Mucosa of gallbladder (tissue), 1 donor: ENCODE results near the gene RORB. TPM values are rescaled to one million over a fixed set of nuclear protein-coding genes. Genes with fewer than 3 reads are reported as not detected.
"Not testable (repeated sequence)": the region's sequence is repeated elsewhere in the genome, so short reads cannot be mapped to it uniquely, and the experiment has no call there.

Experiments
- DNase-seq: peaks from one replicate; pipeline ENCODE4 v3.0.0-alpha.2; 2020; ENCODE audit warnings: low spot score
- total RNA-seq: library from RNA; stranded (reverse); gene quantifications from one replicate; pipeline ENCODE4 v1.2.1, GENCODE V29; 2021
- donor health status: DM: no; HTN: no; CAD: no.

Gene RORB
- total RNA-seq, 1 donor from 2014 or later, result 6.5 TPM

DNA sequence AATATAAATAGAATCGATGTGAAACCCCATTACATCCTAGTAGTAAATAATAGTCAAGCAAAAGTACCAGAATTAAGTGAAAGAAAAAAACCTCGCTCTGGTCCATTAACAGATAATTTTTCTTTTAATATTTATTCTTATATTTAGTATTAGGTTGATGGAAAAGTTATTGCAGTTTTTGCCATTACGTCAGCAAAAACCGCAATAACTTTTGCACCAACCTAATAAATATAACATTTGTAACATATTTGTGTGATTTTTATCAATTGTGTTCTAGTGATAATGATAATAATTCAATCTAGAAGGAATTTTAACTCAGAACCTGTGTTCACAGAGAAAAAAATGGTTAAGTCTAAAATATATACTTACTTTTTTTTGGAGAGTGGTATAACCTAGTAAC, 16.1 kb downstream of the RORB start:
- DNase-seq, result no peak

DNA sequence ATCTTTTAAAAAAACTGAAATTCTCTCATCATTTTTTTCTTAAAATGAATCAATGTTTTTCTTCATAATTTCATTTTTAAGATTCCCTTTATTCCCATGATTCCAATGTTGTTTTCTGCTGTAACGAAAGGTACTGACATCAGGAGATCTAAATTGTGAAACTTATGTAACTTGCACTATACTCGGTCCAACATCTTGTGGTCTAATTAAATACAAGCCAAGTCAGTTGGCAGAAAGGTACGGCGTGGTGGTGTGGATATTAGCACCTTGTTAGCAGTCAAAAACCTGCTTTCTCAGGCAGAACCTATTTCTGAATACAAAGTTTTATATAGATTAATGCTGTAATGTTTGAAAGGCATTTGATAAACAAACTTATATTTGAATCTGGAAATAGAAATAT, 20.1 kb downstream of the RORB start:
- DNase-seq, result no peak

DNA sequence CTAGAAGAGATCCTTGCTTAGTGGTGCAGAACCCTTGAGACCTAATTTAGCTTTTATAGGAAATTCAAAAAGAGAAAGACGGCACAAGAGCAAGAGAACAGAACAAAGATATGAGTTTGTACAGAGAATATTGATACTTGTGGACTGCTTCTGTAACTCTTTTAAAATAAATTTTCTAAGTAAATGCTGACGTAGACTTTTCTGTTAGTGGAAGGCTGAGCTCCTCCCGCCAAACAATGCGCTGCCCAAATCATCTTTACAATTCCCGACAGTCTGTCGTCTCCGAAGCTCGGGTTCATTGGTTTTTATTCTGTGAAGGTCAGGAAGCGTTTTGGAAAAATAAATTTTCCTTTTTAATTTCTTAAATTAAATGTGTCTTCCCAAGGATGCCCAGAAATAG, 22.3 kb downstream of the RORB start:
- DNase-seq, result no peak

DNA sequence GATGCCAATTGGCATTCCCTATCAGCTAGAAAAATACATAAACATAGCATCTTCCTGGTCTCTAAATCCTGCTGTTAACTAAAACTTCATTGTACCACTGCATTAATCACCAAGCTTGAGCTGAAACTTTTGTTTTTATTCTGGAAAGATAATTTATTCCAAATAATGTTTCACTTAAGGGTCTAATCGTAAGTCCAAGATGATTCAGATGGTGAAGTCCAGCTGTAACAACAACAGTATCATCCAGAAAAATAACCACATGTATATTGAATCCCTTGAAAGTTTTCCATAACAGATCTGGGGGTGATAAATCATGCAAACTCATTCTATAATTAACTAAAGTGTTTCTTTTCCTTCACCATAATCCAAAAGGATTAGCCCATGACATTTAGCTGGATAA, 23.9 kb downstream of the RORB start:
- DNase-seq, result no peak

DNA sequence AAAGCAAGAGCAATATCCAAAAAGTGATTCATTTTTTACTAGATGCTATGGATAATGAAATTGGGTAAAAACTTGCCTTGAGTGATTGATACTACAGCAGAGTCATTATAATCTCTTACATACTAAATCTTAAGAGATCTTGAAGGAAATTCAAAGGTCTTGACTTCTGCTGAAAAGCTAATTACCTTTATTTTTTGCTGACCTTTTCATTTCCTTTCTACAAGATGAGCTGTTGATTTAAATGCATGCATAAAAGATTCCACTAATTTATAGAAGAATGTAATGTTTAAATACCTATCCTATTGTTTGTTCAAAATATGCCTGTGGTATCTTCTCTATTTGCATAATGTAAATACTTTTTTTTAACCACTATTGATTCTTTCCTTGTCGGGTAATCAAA, 27.2 kb downstream of the RORB start:
- DNase-seq, result no peak

DNA sequence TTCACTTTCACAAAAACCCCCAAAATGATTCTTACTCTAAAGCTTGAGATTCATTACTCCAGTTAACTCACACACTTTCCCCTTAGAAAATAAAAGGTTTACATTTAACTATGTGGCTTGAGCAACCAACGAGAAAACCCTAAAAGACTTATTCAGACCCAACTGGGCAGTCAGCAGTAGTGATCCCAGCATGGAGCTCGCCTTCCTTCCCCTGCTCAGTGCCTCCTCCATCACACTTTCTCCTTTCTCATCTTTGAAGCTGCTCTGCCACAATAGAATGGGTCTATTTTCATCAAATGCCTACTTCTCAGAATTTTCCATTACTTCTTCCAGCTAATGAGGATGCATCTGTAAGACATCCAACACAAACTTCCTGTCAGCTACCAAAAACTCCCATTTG, 29.1 kb downstream of the RORB start:
- no peak for DNase-seq

DNA sequence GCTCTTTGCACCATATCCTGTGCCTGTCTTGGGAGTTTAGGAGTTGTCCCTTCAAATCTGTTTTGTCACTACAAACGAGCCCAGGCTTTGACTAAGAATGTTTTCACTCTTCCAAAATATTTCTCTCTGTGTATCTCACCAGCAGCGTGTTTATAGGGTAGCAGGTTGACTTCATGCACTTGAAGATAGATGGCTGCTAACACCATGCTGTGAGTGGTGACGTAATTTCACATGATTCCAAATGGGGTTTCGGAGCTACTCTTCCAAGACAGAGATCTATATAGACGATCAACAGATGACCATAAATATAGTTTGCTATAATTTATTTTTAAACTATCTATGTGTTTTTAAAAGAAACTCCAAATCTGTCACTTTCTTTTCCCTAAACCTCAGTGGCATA, 30.6 kb downstream of the RORB start:
- DNase-seq, result no peak

DNA sequence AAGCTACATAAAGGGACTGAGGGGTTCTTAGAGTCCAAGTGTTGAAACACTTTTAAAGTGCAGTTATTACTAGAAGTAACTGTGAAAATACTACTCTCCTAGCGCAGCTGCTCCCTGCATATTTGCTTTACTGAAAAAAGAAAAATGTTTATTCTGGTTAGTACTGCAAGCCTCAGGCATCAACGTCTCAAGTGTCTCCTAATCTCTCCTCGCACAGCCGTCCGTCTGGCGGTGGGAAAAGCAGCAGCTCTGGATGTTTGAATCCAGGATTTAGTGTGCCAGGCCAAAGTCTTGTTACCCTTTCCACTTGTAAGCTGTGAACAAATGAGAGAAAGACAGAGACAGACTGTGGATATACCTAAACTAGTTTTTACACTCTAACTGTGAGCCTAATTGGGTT, 31.1 kb downstream of the RORB start:
- DNase-seq, result no peak

DNA sequence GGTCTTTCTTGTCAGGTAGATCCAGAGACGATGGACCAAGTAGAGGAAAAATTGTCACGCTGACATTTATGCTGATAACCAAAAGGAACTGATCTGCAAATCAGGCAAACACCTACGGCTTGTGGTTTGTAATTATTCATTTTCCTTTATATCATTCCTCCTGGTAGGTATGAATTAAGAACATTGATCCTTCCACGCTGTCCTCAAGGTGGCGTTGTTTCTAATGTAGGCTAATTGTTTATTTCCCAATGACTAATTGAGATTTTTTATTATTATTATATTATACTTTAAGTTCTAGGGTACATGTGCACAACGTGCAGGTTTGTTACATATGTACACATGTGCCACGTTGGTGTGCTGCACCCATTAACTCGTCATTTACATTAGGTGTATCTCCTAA, 33.3 kb downstream of the RORB start:
- not testable (repeated sequence) for DNase-seq

DNA sequence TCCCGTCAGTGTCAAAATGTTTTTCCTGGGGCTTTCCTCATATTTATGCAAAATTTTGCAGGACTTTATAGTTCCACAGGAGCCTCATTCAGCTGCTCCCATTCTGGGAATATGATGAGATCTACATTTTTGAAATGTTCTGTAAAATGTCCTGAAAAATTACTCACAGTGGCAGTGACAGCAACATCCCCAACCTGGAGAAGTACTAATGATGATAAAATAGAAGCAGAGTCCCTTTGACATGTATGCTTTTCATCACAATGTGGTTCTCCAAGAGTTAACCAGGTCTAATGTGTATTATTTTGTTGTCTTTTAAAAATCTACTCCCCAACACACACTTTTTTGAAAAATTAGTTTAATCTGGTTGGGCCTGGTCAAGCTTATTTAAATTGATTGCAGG, 36.1 kb downstream of the RORB start:
- DNase-seq, result no peak

DNA sequence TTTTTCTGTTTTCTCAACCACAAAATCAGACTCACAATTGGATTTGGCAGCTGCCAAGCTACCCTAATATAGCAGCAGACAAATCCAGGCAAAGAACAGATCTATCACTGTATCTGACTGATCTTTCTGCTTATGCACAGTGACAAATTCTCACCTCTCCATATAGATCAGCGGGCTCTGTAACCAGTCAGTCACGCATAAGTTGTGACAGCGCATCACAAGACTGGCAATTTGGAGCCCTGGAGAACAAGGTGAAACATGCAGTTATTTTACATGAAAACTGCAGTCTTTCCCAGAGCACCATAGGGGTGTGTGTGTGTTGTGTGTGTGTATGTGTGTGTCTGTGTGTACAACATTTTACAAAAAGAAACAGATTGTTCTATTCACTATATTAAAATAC, 37.7 kb downstream of the RORB start:
- DNase-seq, result no peak

DNA sequence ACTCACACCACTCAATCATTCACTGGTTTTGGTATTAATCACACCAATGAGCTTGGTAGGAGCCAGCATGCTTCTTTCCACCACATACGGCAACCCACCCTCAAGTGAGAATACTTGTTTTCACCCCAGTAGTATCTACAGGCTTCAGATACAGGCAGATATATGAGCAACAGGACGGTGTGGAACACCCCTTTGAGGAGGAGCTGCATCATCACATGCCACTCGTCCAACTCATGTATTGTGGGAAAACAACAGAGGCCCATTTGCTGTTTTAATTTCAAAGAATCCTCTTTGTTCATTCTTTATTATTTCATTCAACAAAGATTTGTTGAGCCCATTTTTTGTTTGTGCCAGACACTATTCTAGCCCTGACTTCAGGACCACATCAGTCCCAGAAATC, 46.0 kb downstream of the RORB start:
- DNase-seq, result no peak

DNA sequence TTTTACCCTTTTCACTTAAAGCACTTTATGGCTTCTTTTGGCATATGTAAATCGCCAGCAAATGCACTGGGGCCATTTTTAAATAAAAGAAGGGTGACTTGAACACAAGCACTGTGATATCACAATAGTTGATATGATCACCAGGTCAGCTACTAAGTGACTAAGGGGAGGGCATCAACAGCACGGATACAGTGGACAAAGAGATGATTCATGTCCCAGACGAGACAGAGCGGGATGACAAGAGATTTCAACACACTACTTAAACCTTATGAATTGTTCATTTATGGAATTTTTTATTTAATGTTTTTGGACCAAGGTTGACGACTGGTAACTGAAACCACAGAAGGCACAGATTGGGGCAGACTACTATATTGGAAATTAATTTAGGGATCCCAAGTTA, 54.1 kb downstream of the RORB start:
- DNase-seq, result no peak

DNA sequence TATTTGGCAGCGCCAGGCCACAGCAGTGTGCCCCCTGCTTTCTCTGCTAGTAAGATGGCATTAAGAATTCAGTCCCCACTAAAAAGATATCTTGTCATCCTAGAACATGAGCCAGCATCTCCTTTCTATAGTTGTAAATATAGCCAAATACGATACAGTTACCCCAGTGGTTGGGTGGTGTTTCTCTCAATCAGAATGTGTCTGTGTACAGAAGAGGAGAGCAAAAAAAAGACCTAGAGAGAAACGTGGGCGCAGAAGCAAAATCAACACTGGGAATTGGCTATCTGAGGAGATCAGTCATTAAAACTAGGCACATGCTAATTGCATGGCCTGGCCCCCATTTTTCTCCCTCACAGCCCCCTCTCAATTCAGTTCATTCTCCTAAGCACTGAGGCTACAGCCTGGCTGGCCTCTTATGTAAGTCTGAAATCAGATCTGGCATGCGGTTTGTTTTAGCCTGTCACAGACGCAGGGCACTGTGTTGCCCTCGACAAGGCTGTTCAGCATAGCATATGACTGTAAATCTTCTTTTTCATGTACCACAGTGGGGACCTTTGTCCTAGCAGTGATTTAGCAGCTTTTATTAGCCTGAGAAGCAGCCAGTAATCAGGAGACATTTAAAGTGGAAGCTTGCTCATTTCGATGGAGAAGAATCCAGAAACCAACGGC, 57.8 kb downstream of the RORB start:
- DNase-seq, result no peak

DNA sequence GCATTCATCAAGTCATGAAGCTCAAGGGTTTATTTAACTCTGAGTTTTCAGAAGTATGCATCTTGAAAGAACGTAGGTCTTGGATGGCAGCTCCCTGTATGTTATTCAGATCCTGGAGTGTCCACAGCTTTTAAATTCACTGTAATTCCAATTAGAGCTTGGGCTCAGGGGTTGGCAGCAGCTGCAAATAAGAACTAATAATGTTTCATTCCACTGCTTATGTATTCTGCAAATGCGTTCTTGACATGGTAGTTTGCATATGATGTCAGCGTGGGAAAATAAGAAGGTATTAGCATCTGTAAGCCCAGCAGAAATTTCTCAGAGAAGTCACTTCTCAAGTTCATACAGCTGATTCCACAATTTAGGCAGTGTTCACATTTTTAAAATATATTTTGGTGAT, 58.4 kb downstream of the RORB start:
- DNase-seq, result no peak

DNA sequence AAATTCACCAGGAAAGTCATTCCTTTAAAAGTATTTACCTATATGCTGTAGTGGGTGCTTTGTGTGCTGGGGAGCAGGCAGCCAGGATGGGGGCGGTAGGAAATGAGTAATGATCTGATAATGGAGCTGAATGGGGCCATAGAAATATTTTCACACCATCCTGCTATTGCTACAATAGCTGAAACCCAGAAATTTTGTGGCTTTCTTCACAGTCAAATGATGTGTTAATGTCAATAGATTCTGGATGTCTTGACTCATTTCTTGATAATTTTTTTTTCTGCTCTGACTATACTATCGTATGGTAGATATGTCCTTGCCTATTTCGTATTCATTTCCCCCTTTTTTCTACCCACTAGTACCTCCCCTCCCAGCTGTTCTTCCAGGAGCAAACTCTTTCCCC, 59.5 kb downstream of the RORB start:
- DNase-seq, result no peak

DNA sequence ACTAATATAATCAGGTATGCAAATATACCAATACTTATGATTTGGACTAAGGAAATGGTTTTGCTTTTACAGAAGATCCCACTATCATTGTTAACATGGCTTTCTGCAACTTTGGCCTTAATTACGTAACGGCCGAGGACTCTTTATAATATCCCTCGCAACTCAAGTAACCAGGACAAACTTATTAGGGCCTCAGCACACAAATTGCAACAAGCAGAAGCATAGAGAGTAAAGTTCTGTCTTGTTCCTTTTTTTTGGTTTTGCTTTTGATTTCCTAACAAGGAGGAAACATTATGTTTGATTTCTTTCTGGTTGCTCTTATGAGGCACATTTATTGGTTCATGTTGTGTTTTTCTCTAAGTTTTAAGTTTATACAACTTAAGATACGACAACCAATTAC, 60.4 kb downstream of the RORB start:
- DNase-seq, result no peak

DNA sequence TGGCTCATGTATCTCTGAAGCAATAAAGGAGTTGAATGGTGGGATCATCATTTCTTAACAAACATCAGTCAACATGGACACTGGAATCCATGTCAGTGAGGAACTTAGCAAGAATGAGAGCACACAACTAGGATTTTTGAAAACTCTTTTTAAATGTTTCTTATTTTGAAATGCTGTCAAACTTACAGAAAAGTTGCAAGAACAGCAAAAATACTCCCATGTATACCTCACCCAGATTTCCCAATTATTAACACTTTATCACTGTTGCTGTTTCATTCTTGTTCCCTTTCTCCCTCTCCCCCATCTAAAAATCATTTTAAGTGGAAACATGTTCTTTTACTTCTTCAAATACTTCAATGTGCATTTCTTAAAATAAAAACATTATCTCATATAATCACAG, 65.5 kb downstream of the RORB start:
- no peak for DNase-seq

DNA sequence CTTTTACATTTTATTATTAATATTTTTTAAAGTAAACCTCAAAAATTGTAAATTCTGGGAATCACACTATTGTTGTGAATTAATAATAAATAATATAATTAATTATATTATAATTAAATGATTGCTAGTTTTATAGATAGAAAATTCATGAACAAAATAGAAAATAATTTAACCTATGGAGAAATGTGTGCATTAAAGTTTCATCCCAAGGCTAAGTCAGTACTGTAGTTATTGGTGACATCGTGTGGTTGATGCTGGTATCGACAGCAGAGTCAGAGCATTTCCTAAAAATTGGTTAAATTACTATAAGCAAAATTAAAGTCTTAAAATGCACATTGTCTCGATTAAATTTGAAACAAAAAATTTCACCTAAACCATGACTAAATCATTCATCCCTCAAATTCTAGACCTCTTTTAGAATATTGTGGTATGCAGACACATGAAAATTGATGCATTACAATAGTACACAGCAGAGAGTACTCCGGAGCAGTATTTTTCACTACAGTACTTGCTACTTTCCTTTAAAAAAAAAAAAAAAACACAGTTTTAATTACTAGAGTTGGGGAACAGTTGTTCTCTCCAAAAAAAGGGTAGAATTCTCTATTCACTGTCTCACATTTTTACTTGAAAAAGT, 73.9 kb downstream of the RORB start:
- DNase-seq, result no peak

DNA sequence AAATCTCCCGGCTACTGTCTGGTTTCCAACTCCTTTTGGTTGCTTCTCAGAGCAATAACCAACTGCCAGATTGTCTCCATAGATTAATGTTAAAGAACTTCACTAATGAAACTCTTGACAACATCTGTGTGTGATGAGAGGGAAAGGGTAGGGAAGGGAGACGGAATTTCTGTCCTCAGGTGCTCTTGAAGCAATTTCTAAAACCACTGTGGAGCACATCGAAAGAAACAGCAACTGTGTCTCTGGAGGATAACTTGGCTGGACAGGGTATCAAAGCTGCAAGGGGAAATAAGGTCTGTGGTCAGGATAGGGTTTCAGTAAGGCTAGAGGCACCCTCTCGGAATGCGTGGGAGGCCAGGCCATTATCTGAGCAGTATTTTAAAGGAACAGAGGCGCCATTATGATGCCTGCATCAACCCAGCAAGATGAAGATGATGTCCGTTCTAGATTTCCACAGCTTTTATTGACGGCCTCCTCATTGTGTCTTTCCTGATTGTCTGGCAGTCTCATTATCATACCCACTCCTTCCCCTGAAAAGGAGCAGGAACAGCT, 76.6 kb downstream of the RORB start:
- DNase-seq, result no peak

DNA sequence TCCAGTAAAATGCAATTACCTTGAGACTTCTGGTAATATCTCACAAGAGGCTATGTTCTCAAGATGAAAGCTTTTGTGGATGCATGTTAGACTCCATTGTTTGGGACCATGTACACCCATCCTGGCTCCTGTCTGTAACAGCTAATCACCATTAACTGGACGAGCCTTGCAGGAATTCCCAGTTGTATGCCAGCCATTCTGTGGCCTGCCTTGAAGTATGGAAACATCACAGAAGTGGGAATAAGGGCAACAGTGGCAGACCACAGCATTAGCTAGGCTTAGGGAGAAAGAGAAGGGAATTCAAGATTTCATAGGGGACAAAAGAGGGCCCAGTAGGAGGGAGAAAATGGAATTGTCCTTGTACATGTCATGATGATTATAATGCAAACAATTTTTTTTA, 79.0 kb downstream of the RORB start:
- no peak for DNase-seq

DNA sequence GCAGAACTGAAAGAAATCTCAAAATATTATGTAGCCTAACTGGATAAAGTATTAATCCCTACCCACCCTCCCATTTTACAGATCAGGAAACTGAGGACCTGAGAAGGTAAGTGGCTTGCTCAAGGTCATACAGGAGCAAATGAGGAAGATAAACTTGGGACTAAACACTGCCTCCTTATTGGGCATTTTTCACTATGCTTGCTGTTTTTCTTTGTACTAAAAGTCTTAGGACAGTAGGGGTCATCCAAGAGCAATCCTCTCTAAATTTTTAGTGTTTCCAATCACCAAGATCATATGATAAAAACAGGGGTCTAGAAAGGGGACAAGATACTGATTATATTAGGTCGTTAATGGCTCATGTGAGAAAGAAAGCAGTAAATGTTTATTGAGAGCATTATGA, 80.8 kb downstream of the RORB start:
- DNase-seq, result no peak

DNA sequence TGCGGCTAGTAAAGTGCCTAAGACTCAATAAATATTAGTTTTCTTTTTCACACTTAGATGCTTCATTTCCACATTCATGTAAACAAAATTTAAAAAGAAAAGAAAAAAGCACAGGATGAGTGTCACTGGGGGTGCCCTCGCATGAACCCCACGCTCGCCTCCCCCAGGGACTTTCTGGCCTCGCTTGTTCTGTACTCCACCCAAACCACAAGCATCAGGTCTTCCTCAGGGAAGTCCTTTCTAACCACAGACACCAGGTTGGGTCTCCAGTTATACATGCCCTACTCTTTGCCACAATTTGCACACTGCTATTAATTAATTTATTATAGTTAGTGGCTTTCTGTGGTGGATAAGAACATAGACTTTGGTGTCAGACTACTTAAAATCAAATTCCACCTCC, 92.4 kb downstream of the RORB start:
- no peak for DNase-seq

DNA sequence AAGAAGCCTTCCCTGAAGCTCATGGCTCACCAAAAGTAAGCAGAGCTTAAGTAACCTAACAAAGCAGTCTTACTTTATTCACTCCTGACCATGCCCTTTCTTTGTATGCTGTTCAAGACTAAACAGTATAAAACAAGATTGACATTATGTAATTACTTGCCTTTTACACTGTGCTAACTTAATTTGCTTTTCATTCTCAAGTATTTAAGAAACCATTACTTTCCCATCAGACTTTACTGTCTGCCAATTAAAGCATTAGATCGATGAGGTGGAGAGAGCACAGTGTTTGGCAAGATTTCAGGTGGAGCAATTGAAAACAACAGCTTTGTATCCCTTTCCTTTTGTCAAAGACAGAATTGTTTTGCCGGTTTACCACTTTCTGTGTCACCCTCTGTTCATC, 98.2 kb downstream of the RORB start:
- no peak for DNase-seq
